GM13976 (cell line): Measurements from ENCODE around the gene ZFC3H1.

Source experiments
- DNase-seq: peaks from one replicate; pipeline ENCODE4 v3.0.0; 2012; ENCODE audit warnings: low spot score
- in situ Hi-C: fragments of 300-500 bp; cut with MboI; formaldehyde crosslinking; loops from one replicate; pipeline ENCODE4 v1.12.0; 2022; ENCODE audit warnings: low sequenced_read_pairs, mixed read lengths, inconsistent platforms; ENCODE audit not compliant: unreplicated experiment
- TF ChIP-seq, protein P1 (sequence below): IDR thresholded peaks from 2 replicates; pipeline ENCODE4 v1.5.1; 2012; ENCODE audit warnings: borderline replicate concordance, mild to moderate bottlenecking; ENCODE audit not compliant: insufficient read depth; ENCODE audit errors: extremely low read depth, missing control alignments, control extremely low read depth

Gene ZFC3H1

DNA sequence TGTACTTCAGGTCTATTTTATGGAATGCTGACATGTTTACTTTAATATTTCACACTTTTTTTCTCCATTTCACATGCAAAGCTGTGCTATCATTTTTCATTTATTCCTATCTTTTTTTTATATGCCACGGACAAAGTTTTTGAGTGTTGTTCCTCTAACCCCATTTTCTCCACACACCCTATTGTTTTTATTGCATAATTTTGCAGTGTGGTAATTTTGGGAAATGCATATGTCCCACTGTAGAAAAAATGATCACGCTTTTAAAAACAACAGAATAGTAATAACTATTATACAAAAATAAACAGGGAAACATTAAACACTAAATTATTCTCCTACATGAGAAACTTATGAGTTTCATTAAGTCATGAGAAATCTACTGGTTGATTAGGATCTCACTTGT is 14.2 kb downstream of the ZFC3H1 start:
- in situ Hi-C loops: no loop called here
- TF ChIP-seq, protein P1, sequence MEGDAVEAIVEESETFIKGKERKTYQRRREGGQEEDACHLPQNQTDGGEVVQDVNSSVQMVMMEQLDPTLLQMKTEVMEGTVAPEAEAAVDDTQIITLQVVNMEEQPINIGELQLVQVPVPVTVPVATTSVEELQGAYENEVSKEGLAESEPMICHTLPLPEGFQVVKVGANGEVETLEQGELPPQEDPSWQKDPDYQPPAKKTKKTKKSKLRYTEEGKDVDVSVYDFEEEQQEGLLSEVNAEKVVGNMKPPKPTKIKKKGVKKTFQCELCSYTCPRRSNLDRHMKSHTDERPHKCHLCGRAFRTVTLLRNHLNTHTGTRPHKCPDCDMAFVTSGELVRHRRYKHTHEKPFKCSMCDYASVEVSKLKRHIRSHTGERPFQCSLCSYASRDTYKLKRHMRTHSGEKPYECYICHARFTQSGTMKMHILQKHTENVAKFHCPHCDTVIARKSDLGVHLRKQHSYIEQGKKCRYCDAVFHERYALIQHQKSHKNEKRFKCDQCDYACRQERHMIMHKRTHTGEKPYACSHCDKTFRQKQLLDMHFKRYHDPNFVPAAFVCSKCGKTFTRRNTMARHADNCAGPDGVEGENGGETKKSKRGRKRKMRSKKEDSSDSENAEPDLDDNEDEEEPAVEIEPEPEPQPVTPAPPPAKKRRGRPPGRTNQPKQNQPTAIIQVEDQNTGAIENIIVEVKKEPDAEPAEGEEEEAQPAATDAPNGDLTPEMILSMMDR: no peak
- no peak for DNase-seq

DNA sequence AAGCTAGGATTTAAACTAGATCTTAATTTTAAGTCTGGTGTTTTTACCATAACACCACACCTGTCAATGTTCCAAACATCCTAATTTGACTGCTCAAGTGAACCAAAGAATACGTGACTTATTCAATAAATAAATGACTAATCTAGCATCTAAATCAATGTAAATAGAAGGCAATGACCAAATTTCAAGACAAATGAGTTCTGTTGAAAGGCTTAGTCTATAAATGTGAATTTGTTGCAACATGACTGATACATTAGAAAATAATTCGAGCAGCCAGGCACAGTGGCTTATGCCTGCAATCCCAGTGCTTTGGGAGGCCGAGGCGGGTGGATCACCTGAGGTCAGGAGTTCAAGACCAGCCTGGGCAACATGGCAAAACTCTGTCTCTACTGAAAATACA is 15.1 kb downstream of the ZFC3H1 start:
- TF ChIP-seq, protein P1: no peak
- in situ Hi-C loops: no loop called here
- DNase-seq: no peak

DNA sequence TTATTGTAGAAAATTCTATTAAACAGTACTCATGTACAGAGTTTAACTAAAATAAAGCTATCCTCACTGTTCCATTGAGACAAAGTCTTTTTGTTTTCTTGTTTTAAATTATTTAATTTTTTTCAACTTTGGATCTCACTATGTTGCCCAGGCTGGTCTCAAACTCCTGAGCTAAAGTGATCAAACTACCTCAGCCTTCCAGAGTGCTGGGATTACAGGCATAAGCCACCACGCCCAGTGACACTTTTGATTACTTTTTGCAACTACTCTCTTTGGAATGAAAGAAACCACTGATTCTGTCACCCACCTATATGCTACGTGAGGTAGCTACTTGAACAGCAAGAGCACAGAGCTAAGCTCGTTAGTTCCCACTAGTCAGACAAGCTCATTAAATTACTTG is 17.1 kb downstream of the ZFC3H1 start:
- TF ChIP-seq, protein P1: no peak
- in situ Hi-C loops: no loop called here
- no peak for DNase-seq

DNA sequence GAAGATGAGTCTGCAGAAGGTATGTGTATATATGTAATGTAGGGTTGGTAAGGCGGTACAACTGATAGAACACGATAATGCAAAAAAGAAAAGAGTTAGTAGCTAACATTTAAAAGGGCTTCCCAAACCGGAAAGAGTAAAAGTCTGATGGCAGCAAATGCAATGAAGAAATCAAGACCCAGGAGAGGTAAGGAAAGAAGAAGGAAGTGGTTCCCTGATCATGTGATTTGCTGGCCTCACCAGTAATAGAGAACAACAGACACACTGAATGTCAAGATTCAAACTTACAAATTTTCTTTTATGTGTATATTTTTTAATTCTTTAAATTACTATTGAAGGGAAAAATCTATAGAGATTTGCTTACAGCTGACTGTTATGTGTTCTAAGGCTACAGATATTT is 18.4 kb downstream of the ZFC3H1 start:
- in situ Hi-C loops: no loop called here
- TF ChIP-seq, protein P1: no peak
- no peak for DNase-seq

DNA sequence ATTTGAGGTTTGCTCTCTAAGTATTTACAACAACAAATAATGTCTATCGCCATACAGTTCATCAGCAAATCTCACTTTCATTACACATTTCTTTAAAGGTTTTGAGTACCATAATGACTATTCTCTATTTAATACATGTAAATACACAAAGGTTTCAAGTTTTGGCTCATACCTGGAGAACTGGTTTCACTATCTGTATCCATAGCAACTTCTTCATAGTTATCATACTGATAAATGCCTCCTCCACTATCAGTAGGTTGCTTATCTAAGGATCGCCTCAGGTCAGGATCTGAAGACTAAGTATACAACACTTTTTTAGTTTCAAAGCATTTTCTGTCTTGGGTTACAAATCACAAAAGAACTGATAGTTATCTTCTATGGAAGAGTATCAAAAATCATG is 21.4 kb downstream of the ZFC3H1 start:
- DNase-seq: no peak
- in situ Hi-C loops: no loop called here

DNA sequence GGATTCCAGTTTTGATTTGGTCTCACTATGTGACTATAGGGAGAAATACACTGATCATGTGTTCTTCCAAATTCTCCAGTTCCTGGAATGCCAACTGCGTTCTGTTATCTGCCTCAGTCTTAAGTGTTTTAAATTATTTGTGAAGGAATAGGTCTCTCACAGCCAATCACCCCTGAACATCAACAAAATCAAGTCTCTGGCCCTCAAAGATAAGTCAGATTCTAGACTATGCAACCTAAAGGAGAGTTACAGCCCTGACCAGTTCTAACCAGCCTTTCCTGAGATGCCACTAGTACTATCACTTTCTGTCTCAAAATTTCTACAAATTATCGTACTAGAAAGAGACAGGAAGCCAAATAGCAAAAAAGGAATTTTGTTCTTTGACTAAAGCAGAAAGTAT is 22.3 kb downstream of the ZFC3H1 start:
- no peak for DNase-seq
- in situ Hi-C loops: no loop called here
- TF ChIP-seq, protein P1: no peak

More for the DNA sequence above, 21.4 kb downstream of the ZFC3H1 start:
- TF ChIP-seq, protein P1: no peak

DNA sequence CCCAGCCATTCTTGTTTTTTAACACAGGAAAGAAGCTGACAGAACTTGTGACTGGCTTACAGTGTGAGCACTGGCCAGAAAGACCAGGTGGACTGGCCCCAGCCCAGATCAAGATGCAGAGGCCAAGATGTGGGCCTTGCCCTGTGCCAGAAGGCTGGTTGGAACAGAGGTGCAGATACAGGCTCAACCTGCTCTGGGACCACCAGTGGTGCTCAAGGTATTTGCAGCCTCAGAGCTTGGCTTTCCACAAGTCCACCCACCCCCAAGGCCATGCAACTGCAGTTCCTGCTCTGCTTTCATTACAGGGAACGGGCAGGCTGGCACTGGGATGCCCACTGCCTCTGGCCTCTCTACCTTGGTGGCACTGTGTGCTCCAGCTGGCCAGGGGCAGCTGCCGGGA is 23.3 kb downstream of the ZFC3H1 start:
- in situ Hi-C loops: no loop called here
- no peak for DNase-seq
- TF ChIP-seq, protein P1: no peak
